ENCODE data around the gene KBTBD3.

KBTBD3 gene

DNA sequence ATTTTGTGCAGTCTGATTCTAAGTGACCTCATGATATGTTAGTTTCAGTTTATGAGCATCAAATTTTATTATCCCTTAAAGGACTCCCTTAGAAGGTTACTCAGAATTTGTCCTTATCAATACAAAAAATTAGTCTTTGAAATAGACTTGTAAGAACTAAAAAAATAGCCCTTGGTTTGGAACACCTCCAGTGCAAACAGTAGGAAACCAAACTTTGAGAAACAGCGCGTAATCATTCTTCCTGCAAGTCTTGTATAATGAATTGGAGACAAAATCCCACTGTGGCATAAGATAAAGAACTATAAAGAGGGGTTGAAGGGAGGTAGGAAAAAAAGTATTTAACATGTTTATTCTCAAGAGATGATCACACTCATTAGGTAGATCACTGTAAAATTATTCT lies 44.3 kb downstream of the KBTBD3 start:
- TF ChIP-seq, protein P1, sequence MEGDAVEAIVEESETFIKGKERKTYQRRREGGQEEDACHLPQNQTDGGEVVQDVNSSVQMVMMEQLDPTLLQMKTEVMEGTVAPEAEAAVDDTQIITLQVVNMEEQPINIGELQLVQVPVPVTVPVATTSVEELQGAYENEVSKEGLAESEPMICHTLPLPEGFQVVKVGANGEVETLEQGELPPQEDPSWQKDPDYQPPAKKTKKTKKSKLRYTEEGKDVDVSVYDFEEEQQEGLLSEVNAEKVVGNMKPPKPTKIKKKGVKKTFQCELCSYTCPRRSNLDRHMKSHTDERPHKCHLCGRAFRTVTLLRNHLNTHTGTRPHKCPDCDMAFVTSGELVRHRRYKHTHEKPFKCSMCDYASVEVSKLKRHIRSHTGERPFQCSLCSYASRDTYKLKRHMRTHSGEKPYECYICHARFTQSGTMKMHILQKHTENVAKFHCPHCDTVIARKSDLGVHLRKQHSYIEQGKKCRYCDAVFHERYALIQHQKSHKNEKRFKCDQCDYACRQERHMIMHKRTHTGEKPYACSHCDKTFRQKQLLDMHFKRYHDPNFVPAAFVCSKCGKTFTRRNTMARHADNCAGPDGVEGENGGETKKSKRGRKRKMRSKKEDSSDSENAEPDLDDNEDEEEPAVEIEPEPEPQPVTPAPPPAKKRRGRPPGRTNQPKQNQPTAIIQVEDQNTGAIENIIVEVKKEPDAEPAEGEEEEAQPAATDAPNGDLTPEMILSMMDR (IDR thresholded peaks at IDR 0.05; ENCODE audit: control insufficient read depth, extremely low read depth, insufficient read depth), result no peak
- H3K4me3 ChIP-seq (ENCODE audit: low read depth, low read length), result no peak overlapping the region
- DNase-seq (ENCODE audit: low read depth), result no peak

GRCh38 chr11:106031936-106032335 lies 45.2 kb downstream of the KBTBD3 start:
- no peak overlapping the region for H3K4me3 ChIP-seq (ENCODE audit: low read depth, low read length)
- DNase-seq (ENCODE audit: low read depth), result no peak
- TF ChIP-seq, protein P1 (IDR thresholded peaks at IDR 0.05; ENCODE audit: control insufficient read depth, extremely low read depth, insufficient read depth), result no peak

DNA sequence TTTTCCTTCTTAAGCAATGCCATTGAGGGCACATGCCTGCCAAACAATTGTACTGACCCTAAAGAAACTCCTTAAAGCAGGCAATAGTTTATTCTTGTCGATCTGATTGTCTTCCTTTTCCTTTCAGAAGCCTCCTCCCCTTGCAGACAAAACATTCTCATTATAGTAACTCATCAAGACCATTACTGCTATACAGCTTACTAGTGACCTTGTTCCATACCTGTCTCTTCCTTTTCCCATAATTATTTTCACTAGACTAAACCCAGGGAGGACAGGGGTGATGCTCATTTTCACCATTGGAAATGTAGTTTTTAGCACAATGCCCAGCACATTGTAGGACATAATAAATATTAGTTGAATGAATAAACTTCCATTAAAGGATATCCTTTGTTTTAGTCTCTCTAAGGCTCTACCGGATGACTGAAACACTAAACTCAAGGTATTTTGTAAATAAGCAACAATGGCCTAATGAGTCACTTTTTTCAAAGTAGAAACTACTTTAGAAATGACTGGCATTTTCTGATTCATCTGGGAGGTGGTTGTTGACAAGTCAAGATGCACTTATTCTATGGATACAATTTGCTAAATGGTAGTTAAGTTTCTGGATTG lies 45.8 kb downstream of the KBTBD3 start:
- no peak for DNase-seq (ENCODE audit: low read depth)
- TF ChIP-seq, protein P1 (IDR thresholded peaks at IDR 0.05; ENCODE audit: control insufficient read depth, extremely low read depth, insufficient read depth), result no peak
- H3K4me3 ChIP-seq (ENCODE audit: low read depth, low read length), result no peak overlapping the region

GRCh38 chr11:106030609-106031008 lies 46.5 kb downstream of the KBTBD3 start:
- TF ChIP-seq, protein P1 (IDR thresholded peaks at IDR 0.05; ENCODE audit: control insufficient read depth, extremely low read depth, insufficient read depth), result no peak
- no peak for DNase-seq (ENCODE audit: low read depth)

GRCh38 chr11:106022795-106023275 lies 54.3 kb downstream of the KBTBD3 start:
- TF ChIP-seq, protein P1 (IDR thresholded peaks at IDR 0.05; ENCODE audit: control insufficient read depth, extremely low read depth, insufficient read depth), result no peak
- no peak for DNase-seq (ENCODE audit: low read depth)
- H3K4me3 ChIP-seq (ENCODE audit: low read depth, low read length), result peak overlapping the region; percentile 78

More at GRCh38 chr11:106030609-106031008, 46.5 kb downstream of the KBTBD3 start:
- no peak overlapping the region for H3K4me3 ChIP-seq (ENCODE audit: low read depth, low read length)

- peak within 1 kb of the TSS; percentile 78 for H3K4me3 ChIP-seq (ENCODE audit: low read depth, low read length)
- peak; percentile 98 for DNase-seq (ENCODE audit: low read depth)
- TF ChIP-seq, protein P1 (IDR thresholded peaks at IDR 0.05; ENCODE audit: control insufficient read depth, extremely low read depth, insufficient read depth), result no peak
Observed at GRCh38 chr11:106021967-106022794, 55.0 kb downstream of the KBTBD3 start, which contains the start of gene MSANTD4. TSS of gene MSANTD4 (minus strand) at chr11:106022240. CDS start at chr11:106010917, 11,323 bp downstream.
